Body of pancreas (tissue), 4 donors: ENCODE data around the gene ITPRID1.

Experiments used
- CTCF ChIP-seq, 7 experiments: fragments of 450-650 bp in 4 of 7; fragments of 200-600 bp in 3 of 7; sonication (generic) in 3 of 7; IDR thresholded peaks; one replicate each; pipeline ENCODE4 v1.5.1; 2016 to 2019; ENCODE audit warnings: antibody characterized with exemption in 7 of 7
- POLR2A ChIP-seq, 3 donors: fragments of 450-650 bp; IDR thresholded peaks; one replicate each; pipeline ENCODE4 v1.6.1; 2016; ENCODE audit warnings: antibody characterized with exemption in 3 of 3, mild to moderate bottlenecking in 2 of 3

GRCh38 chr7:31464601-31465000 is 49.3 kb upstream of the ITPRID1 start:
- TF ChIP-seq CTCF (IDR thresholded peaks at IDR 0.05) = no peak
- no peak for TF ChIP-seq POLR2A (IDR thresholded peaks at IDR 0.05)
